ENCODE data around the gene GARNL3.

GARNL3 gene

GRCh38 chr9:127421057-127421456 lies 156.5 kb downstream of the GARNL3 start:
- Histone ChIP-seq H3K36me3 (ENCODE audit: control insufficient read depth, insufficient read depth, low read length) (peaks cover 2% of the 10 kb centered on the region), H3K27me3 (replicated peaks; ENCODE audit: control insufficient read depth, insufficient read depth, low read length) (no peaks in the 10 kb centered on the region), H3K4me3 (replicated peaks; ENCODE audit: low read depth, low read length) (no peak overlapping the region)
- TF ChIP-seq, protein P1, sequence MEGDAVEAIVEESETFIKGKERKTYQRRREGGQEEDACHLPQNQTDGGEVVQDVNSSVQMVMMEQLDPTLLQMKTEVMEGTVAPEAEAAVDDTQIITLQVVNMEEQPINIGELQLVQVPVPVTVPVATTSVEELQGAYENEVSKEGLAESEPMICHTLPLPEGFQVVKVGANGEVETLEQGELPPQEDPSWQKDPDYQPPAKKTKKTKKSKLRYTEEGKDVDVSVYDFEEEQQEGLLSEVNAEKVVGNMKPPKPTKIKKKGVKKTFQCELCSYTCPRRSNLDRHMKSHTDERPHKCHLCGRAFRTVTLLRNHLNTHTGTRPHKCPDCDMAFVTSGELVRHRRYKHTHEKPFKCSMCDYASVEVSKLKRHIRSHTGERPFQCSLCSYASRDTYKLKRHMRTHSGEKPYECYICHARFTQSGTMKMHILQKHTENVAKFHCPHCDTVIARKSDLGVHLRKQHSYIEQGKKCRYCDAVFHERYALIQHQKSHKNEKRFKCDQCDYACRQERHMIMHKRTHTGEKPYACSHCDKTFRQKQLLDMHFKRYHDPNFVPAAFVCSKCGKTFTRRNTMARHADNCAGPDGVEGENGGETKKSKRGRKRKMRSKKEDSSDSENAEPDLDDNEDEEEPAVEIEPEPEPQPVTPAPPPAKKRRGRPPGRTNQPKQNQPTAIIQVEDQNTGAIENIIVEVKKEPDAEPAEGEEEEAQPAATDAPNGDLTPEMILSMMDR (IDR thresholded peaks at IDR 0.05; ENCODE audit: insufficient read depth, low read length, poor library complexity, severe bottlenecking) = no peak
- no peak for DNase-seq (ENCODE audit: extremely low read depth, insufficient read length)

DNA sequence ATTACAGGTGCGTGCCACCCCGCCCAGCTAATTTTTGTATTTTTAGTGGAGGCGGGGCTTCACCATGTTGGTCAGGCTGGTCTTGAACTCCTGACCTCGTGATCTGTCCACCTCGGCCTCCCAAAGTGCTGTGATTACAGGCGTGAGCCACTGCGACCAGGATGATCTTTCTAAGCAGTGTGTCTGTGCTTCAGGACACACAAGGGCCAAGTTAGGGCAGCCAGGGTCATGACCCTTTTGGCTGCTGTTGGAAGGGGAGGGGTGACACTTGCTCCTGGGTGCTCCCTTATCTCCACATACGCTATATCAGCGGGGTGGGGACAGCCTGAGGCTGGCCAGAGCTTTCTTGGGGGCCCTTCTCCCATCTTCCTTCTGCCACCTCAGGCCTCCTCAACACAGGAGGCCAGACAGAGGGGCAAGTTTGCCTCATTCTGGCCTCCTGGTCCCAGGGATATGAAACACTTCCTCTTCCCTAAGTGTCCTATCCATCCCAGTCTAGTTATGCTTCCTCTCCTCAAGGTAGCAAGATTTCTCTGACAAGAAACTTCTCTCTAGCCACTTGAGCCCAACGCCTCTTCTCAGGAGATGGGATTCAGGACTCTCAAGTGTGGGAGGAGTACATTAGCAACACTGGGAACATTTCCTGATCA lies 157.7 kb downstream of the GARNL3 start:
- Histone ChIP-seq H3K27me3 (replicated peaks; ENCODE audit: control insufficient read depth, insufficient read depth, low read length) (no peaks in the 10 kb centered on the region), H3K36me3 (ENCODE audit: control insufficient read depth, insufficient read depth, low read length) (peaks cover 2% of the 10 kb centered on the region), H3K4me3 (replicated peaks; ENCODE audit: low read depth, low read length) (no peak overlapping the region)
- TF ChIP-seq, protein P1 (IDR thresholded peaks at IDR 0.05; ENCODE audit: insufficient read depth, low read length, poor library complexity, severe bottlenecking) = no peak
- no peak for DNase-seq (ENCODE audit: extremely low read depth, insufficient read length)

DNA sequence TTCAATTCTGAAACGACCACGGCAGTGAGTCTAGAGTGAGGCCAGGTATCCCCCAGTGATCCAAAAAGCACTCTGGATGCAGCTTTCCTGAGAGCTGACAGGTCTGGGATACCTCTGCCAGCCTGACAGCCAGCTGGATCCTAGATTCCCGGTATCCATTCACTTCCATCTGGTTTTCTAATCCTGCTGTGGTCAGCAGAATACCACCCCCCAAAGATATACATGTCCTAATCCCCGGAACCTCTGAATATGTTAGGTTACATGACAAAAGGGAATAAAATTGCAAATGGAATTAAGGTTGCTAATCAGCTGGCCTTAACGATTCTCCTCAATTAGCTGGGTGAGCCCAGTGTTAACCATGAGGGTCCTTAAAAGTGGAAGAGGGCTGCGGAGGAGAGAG lies 158.2 kb downstream of the GARNL3 start:
- TF ChIP-seq, protein P1 (IDR thresholded peaks at IDR 0.05; ENCODE audit: insufficient read depth, low read length, poor library complexity, severe bottlenecking) = no peak
- no peaks in the 10 kb centered on the region for H3K27me3 ChIP-seq (replicated peaks; ENCODE audit: control insufficient read depth, insufficient read depth, low read length)
- no peak for DNase-seq (ENCODE audit: extremely low read depth, insufficient read length)
- peaks cover 2% of the 10 kb centered on the region for H3K36me3 ChIP-seq (ENCODE audit: control insufficient read depth, insufficient read depth, low read length)
- peak overlapping the region; percentile 99 for H3K4me3 ChIP-seq (replicated peaks; ENCODE audit: low read depth, low read length)

DNA sequence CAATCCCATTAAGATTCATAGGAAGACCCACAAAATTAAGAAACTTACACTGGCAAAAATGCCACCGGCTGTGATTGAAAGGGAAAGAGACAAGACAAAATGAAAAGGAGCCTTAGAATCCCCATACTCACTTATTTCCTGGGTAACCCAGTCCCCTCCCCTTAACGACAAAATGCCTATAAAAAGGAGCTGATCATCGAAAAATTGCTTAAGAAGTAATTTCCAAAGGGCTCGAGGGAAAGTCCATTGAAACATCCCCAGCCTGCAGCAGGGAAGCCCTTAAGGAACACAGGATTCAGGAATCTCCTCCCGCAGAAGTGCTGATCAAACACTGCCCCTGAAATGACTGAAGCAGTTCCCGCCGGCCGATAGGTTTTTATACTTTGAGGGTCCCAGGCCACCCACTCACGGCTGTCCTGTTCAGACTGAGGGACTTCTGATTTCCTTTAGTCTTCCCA lies 158.9 kb downstream of the GARNL3 start:
- Histone ChIP-seq H3K27me3 (replicated peaks; ENCODE audit: control insufficient read depth, insufficient read depth, low read length) (no peaks in the 10 kb centered on the region), H3K36me3 (ENCODE audit: control insufficient read depth, insufficient read depth, low read length) (no peaks in the 10 kb centered on the region), H3K4me3 (replicated peaks; ENCODE audit: low read depth, low read length) (peak overlapping the region; percentile 99)
- TF ChIP-seq, protein P1 (IDR thresholded peaks at IDR 0.05; ENCODE audit: insufficient read depth, low read length, poor library complexity, severe bottlenecking) = no peak
- no peak for DNase-seq (ENCODE audit: extremely low read depth, insufficient read length)

DNA sequence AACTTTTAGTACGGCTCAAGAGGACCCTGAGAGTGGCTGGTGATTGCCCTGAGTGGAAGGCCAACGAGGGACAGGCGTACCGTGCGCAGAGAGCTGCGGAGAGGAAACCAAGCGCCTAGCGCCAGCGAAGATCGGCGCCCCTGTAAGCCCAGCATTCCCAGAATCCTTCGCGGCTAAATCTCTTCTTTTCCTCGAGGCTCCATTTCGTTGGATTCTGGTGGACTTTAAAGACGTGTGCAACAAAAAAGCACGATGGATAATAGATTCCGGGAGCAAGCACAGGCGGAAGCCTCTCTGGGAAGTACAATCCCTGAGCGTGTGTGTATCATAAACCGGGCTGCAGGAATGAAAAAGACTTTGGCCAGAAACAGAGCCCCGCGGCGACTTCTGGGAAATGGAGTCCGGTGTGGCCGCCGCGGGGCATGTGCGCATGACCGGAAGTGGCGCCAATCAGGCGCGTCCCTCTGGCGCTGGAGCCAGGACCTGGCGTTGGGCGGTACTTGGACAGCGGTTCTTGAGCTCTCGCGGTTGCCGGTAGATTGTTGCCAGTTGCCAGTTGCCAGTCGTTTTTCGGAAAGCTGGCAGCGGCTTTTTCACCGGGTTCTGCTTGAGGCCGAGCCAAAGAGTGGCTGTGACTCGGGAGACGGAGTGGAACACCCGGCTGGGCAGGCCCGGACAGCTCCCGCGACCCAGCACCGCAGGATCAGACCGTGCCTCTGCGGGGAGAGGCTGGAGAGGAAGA lies 159.5 kb downstream of the GARNL3 start, which contains the start of gene ZNF79:
Gene ZNF79 (plus strand): TSS at position 449 of the 742 bp plus-strand sequence. CDS start 406 bp downstream, outside the sequence.
- TF ChIP-seq, protein P1 (IDR thresholded peaks at IDR 0.05; ENCODE audit: insufficient read depth, low read length, poor library complexity, severe bottlenecking) = no peak
- H3K27me3 ChIP-seq (replicated peaks; ENCODE audit: control insufficient read depth, insufficient read depth, low read length) = no peaks in the 10 kb centered on the region
- peak; percentile 95 for DNase-seq (ENCODE audit: extremely low read depth, insufficient read length)

More for the DNA sequence above, 159.5 kb downstream of the GARNL3 start, which contains the start of gene ZNF79:
- Histone ChIP-seq H3K36me3 (ENCODE audit: control insufficient read depth, insufficient read depth, low read length) (no peaks in the 10 kb centered on the region; the same call in 1 of the 2 replicates), H3K4me3 (replicated peaks; ENCODE audit: low read depth, low read length) (peak within 1 kb of the TSS; percentile 99)
